Activated CD4-positive, alpha-beta T cell treated with anti-CD3 and anti-CD28 coated beads, Interleukin-2, amount 50 U/mL, for 1 hour (primary cell): ENCODE measurements around the gene MYH15.

Experiments used
- DNase-seq: peaks from one replicate; pipeline ENCODE4 v3.0.0-alpha.2; 2020

Gene MYH15

GRCh38 chr3:108510496-108510895 lies at the start of gene MYH15:
Gene MYH15, minus strand, starts transcription at chr3:108510596. Its CDS starts 66 bp downstream, at chr3:108510530.
- no peak for DNase-seq

GRCh38 chr3:108555966-108556581 lies 45.7 kb upstream of the MYH15 start:
- no peak for DNase-seq

DNA sequence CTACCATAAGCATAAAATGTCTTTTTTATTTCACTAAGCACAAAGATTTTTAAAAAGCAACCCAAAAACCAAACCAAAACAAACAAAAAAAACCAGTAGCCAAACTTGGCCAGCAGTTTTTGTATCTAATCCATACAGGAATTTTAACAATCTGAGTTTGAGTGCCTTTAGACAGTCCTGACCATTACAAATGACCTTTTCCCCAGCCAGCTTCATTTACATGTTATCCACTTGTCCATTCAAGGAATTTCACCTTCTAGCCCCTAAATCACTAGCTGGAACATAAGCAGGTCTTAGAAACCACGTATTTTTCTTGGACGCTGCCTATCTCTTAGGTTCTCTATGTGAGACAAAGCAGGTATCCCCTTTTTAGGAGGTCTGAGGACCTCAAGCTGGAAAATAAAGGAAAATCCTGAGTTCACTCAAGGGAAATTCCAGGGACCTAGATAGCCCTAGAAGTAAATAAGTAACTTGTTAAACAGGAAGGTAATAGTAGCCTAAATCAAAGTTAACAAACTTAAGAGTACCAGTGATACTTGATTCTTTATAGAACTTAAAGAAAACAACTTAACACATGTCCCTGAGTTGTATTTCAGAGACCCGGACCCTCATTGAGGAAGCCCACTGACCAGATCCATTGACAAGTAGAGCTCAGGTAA lies 44.6 kb upstream of the MYH15 start:
- DNase-seq: no peak

GRCh38 chr3:108554229-108554628 lies 43.8 kb upstream of the MYH15 start:
- DNase-seq: no peak

DNA sequence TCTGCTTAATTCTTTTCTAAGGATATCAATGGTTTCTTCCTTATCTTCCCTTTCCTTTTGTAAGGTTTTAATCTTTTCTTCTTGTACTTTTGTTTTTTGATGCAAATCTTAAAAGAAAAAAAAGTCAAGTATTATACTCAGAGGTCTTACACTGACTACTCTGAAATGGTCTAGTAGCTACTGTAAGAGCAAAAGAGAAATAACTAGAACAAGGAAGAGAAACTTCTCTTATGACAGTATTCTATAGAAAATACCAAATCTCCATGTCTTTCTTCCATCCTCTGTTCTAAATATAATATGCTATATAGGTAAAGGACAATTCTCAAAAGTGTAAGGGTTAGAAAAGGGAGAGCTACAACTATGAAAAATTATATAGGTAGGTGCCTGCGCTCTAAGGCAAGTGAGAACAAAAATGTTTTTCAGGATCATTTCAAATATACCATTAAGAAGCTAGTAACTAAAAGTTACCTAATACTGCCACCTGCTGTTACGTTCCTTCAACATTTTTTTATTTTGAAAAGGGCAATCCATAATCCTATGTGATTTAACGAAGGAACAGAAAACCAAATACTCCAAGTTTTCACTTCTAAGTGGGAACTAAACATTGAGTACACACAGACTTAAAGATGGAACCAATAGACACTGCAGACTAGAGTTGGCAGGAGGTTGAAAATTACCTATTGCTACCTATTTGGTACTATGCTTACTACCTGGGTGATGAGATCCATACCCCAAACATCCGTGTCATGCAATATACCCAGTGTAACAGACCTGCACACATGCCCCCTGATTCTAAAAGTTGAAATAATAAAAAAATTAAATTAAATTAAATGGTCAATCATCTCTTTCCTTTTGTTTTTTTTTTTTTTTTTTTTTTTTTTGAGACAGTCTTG lies 42.1 kb upstream of the MYH15 start:
- no peak for DNase-seq

- DNase-seq: no peak
These were observed 38.5 kb upstream of the MYH15 start for GRCh38 chr3:108548886-108549285.

DNA sequence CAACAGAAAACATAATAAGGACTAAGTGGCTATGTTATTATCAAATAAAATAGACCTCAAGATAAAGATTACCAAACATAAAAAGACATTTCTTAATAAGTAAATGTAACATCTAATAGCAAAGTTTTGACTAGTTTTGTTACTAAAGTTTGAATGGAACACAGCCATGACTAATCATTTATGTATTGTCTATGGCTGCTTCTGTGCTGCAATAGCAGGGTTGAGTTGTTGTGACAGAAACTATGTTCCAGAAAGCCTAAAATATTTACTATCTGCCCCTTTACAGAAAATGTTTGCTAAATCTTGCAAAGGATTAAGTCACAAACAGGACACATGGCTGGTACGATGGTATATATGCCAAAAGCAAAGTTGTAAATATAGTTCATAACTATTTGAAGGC lies 37.9 kb upstream of the MYH15 start:
- no peak for DNase-seq

- no peak for DNase-seq
These were observed 36.3 kb upstream of the MYH15 start for GRCh38 chr3:108546692-108547091.

DNA sequence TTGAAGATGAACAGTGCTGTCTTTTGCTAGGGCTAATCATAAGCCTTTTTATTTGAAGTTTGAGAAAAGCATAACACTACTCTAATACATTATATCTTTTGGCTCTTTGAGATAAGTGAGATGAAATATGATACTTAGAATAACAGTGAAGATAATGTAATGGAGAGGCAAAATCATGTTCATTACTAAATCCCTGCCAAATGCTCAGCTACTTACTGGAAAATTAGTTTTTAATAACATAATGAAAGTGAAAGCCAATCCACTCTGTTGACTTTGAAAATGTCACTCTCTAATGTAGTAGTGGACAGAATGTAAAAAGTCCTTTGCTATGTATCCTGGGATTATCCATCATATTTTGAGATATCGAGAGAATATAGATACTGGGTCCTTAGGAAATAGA lies 35.9 kb upstream of the MYH15 start:
- DNase-seq: no peak

GRCh38 chr3:108538083-108538482 lies 27.7 kb upstream of the MYH15 start:
- DNase-seq: no peak

GRCh38 chr3:108528459-108529252 lies 18.3 kb upstream of the MYH15 start:
- DNase-seq: no peak

- DNase-seq: no peak
These were observed 17.4 kb upstream of the MYH15 start for GRCh38 chr3:108527817-108528216.

GRCh38 chr3:108527109-108527508 lies 16.7 kb upstream of the MYH15 start:
- no peak for DNase-seq

DNA sequence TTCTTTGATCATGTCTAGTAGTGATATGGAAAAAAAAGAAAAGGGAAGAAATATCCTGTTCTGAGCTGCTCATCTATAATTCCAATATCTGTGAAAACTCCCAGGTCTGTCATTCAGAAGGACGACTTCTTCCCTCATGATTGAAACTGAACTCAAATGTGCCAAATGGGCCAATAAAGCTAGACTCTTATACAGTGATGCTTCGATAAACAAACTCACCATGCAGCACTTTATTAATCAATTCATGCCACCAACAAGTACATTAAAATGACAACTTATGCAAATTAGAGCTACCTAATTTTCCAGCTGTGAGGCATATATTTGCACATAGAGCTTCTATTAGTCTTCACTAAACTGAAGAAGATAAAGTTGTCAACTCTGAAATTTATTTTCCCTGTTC lies 15.6 kb upstream of the MYH15 start:
- DNase-seq: no peak

- DNase-seq: no peak
These were observed 14.9 kb upstream of the MYH15 start for GRCh38 chr3:108525256-108525655.

- no peak for DNase-seq
These were observed 14.1 kb upstream of the MYH15 start for GRCh38 chr3:108524537-108524936.

GRCh38 chr3:108518895-108519294 lies 8.5 kb upstream of the MYH15 start:
- no peak for DNase-seq

DNA sequence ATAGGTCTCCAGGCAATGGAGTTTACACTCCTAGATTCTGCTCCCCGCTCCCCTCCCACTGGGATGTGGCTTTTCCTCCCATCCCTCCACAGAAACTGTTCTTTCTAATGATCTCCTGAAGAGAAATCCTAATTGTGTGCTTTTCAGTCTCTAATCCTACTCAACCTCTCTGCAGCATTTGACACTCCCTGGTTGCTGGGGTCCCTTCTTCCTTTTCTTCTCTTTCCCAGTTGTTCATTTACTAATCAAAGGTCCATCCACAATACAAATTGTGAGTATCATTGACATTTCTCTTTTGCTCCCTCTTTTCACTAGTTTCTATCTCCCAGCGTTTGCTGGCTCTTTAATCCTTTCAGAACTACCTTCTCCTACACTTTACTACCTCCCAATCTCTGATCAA lies 6.5 kb upstream of the MYH15 start:
- DNase-seq: no peak

DNA sequence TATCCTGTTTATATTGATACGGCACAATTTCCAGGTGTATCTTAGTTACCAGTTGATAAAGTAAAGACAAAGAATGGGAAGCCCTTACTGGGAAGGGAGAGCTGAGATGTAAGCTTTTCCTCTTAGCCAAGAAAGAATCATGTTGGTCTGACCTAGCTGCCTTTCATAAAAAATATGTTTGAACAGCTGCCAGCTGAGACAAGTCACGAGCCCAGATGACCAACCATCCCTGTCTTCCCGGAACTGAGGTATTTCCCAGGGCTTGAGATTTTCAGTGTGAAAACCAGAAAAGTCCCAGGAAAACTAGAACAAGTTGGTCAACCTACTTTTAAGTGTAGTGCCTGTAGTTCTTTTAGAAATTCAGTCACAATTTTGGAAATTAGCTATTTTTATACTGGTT lies 3.6 kb upstream of the MYH15 start:
- DNase-seq: no peak

DNA sequence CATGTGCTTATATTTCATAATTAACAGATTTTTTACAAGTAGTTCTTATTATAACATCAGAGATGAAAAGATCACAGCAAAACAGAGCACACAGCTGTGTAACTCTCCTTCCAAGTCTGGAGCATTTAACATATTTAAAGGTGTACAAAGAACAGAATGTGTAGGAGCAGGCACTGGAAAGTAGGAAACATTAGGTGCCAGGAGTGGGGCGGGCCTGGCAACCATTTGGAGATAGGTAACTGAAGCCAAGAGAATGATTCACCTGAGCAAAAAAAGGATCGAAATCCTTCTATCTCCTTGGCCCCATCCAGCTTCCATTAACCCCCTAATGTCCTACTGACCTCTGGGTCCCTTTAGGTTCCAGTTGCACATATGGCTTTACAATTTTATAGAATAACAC lies 2.3 kb upstream of the MYH15 start:
- DNase-seq: no peak

DNA sequence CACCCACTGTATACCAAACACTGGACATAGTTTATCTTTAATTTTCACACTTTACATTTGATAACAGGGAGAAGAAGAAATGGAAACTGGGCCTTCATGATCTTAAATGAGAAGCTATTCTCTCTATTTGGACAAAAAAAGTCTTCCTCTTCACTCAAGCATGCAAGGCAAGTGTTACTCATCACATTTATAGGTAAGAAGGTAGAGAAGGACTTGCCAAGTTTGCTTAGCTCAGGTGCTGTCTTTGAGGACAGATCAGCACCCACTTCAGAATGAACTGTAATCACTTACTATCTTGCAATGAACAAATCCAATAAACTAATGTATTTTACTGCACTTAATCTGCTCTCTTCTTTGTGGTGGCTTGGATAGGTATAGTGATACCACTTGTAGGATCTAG lies 1.1 kb upstream of the MYH15 start:
- no peak for DNase-seq

DNA sequence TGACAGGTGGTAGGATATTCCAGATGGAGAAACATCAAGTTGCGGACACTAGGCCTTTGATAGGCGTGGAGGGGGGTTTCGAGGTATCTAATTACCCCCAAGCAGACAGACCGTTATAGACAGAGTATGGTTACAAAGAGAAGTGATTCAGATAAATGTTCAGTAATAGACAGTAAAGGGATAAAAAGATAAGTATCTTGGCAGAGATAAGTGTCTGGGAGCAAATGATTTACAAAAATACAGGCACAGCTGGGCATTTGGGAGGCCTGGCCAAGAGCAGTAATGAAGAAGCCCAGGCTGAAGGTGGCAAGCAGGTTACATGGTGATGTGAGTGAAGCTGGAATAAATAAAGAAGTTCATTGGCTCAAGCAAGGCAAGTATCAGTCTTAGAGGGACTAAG lies 659 bp upstream of the MYH15 start:
- no peak for DNase-seq

- no peak for DNase-seq
These were observed 525 bp downstream of the MYH15 start for GRCh38 chr3:108509871-108510270.
